IMR-90 (cell line): ENCODE results near the gene CATSPERZ. TPM values are rescaled to one million over a fixed set of nuclear protein-coding genes. Genes with fewer than 3 reads are reported as not detected.

Experiments used
- ATAC-seq: fragments of 200-7000 bp; cut with Tn5 transposase; 2 replicates; pipeline ENCODE4 v1.9.1; 2020; ENCODE audit warnings: low read depth, mild to moderate bottlenecking, moderate library complexity
- BruUV-seq: library from RNA; stranded (reverse); fragments of 400-500 nt; replicated peaks from 2 replicates; lab custom pipeline; 2021; lab: Mats Ljungman, UMichigan
- CTCF ChIA-PET: fragments of 300-600 bp; formaldehyde crosslinking; extraction: SDS; loops from one replicate; lab custom pipeline; 2021; ENCODE audit warnings: antibody characterized with exemption; lab: Yijun Ruan, JAX
- POLR2A ChIA-PET: fragments of 300-600 bp; sonication (Branson Sonifier 250); formaldehyde crosslinking; loops from one replicate; lab custom pipeline; 2022; ENCODE audit warnings: antibody characterized with exemption; ENCODE audit not compliant: unreplicated experiment; lab: Charles Lee
- DNase-seq: peaks from one replicate; pipeline ENCODE4 v3.0.0; 2013
- H2AFZ ChIP-seq: replicated peaks from 2 replicates; pipeline ENCODE3; 2013; ENCODE audit warnings: low read length, mild to moderate bottlenecking; ENCODE audit not compliant: poor library complexity
- H2AK5ac ChIP-seq: 2 replicates; pipeline ENCODE4 v1.6.1; 2013; ENCODE audit warnings: low read depth, low read length, inconsistent platforms
- H2AK9ac ChIP-seq: replicated peaks from 2 replicates; pipeline ENCODE3; 2013; ENCODE audit warnings: mild to moderate bottlenecking, low read depth, low read length, moderate library complexity; ENCODE audit not compliant: poor library complexity
- H2BK120ac ChIP-seq: 2 replicates; pipeline ENCODE4 v1.6.1; 2013; ENCODE audit warnings: low read depth, low read length, inconsistent platforms
- H2BK15ac ChIP-seq: 3 replicates; pipeline ENCODE4 v1.6.1; 2013; ENCODE audit warnings: low read depth, low read length, inconsistent platforms
- H2BK20ac ChIP-seq: 2 replicates; pipeline ENCODE4 v1.6.1; 2013; ENCODE audit warnings: low read depth, mild to moderate bottlenecking, inconsistent platforms, low read length, moderate library complexity
- H2BK5ac ChIP-seq: 2 replicates; pipeline ENCODE4 v1.6.1; 2013; ENCODE audit warnings: mild to moderate bottlenecking, low read depth, low read length, inconsistent platforms; ENCODE audit not compliant: poor library complexity, severe bottlenecking
- H3K14ac ChIP-seq: replicated peaks from 2 replicates; pipeline ENCODE4 v1.6.1; 2013; ENCODE audit warnings: low read depth, low read length, inconsistent platforms
- H3K18ac ChIP-seq: 2 replicates; pipeline ENCODE4 v1.6.1; 2013; ENCODE audit warnings: low read depth, low read length, control low read depth
- H3K23ac ChIP-seq: 2 replicates; pipeline ENCODE4 v1.6.1; 2013; ENCODE audit warnings: low read depth, low read length, inconsistent platforms
- H3K27ac ChIP-seq: 2 replicates; pipeline ENCODE4 v1.5.1; 2013; ENCODE audit warnings: mild to moderate bottlenecking, control low read depth, low read length; ENCODE audit not compliant: insufficient read depth
- H3K27me3 ChIP-seq: 2 replicates; pipeline ENCODE4 v1.6.1; 2013; ENCODE audit warnings: low read length; ENCODE audit not compliant: control insufficient read depth, insufficient read depth
- H3K36me3 ChIP-seq: 2 replicates; pipeline ENCODE4 v1.6.1; 2013; ENCODE audit warnings: low read length, mixed read lengths; ENCODE audit not compliant: control insufficient read depth, insufficient read depth
- H3K4ac ChIP-seq: 2 replicates; pipeline ENCODE4 v1.6.1; 2013; ENCODE audit warnings: low read depth, low read length, inconsistent platforms
- H3K4me1 ChIP-seq: 2 replicates; pipeline ENCODE4 v1.6.1; 2013; ENCODE audit warnings: low read length, mixed read lengths; ENCODE audit not compliant: control insufficient read depth, insufficient read depth
- H3K4me2 ChIP-seq: 2 replicates; pipeline ENCODE4 v1.6.1; 2013; ENCODE audit warnings: low read depth, mild to moderate bottlenecking, control low read depth, low read length, moderate library complexity
- H3K4me3 ChIP-seq: 2 replicates; pipeline ENCODE4 v1.5.1; 2013; ENCODE audit warnings: low read depth, mild to moderate bottlenecking, control low read depth, low read length, moderate library complexity; ENCODE audit not compliant: insufficient read depth
- H3K56ac ChIP-seq: 2 replicates; pipeline ENCODE4 v1.6.1; 2013; ENCODE audit warnings: low read length, inconsistent platforms; ENCODE audit not compliant: insufficient read depth; ENCODE audit errors: extremely low read depth
- H3K79me1 ChIP-seq, 2 experiments: 2 replicates each; pipeline ENCODE4 v1.6.1; 2013; ENCODE audit warnings: low read length in 2 of 2, inconsistent platforms in 1 of 2, low read depth in 1 of 2
- H3K9ac ChIP-seq: 2 replicates; pipeline ENCODE4 v1.6.1; 2013; ENCODE audit warnings: low read depth, low read length, control low read depth
- H3K9me1 ChIP-seq: 2 replicates; pipeline ENCODE4 v1.6.1; 2013; ENCODE audit warnings: low read length, inconsistent platforms; ENCODE audit not compliant: insufficient read depth
- H3K9me3 ChIP-seq: 2 replicates; pipeline ENCODE4 v1.6.1; 2013; ENCODE audit warnings: low read length; ENCODE audit not compliant: control insufficient read depth, insufficient read depth
- H4K20me1 ChIP-seq: 2 replicates; pipeline ENCODE4 v1.6.1; 2013; ENCODE audit warnings: low read length, inconsistent platforms; ENCODE audit not compliant: insufficient read depth
- H4K5ac ChIP-seq: 2 replicates; pipeline ENCODE4 v1.6.1; 2013; ENCODE audit warnings: mild to moderate bottlenecking, low read depth, low read length, control low read depth
- H4K8ac ChIP-seq, 2 experiments: 2 replicates each; pipeline ENCODE4 v1.6.1; 2013; ENCODE audit warnings: low read depth in 2 of 2, low read length in 2 of 2, control low read depth in 1 of 2, inconsistent platforms in 1 of 2
- H4K91ac ChIP-seq: 2 replicates; pipeline ENCODE4 v1.6.1; 2013; ENCODE audit warnings: low read depth, low read length, inconsistent platforms; ENCODE audit not compliant: insufficient read depth
- BHLHE40 ChIP-seq: fragments of 150-350 bp; IDR thresholded peaks from 2 replicates; pipeline ENCODE4 v1.6.1; 2016; ENCODE audit warnings: mild to moderate bottlenecking, low read depth, low read length
- CEBPB ChIP-seq: IDR thresholded peaks from 2 replicates; pipeline ENCODE4 v1.6.1; 2012; ENCODE audit warnings: low read depth, low read length, improper control_type of control experiment
- CHD1 ChIP-seq: IDR thresholded peaks from 2 replicates; pipeline ENCODE4 v1.6.1; 2012; ENCODE audit warnings: low read depth, low read length, improper control_type of control experiment
- CTCF ChIP-seq: conservative IDR thresholded peaks from 2 replicates; pipeline ENCODE4 v1.5.1; 2012; ENCODE audit warnings: mild to moderate bottlenecking, low read depth, low read length, improper control_type of control experiment
- MAFK ChIP-seq: IDR thresholded peaks from 2 replicates; pipeline ENCODE4 v1.6.1; 2012; ENCODE audit warnings: low read depth, low read length, improper control_type of control experiment
- MAZ ChIP-seq: IDR thresholded peaks from 2 replicates; pipeline ENCODE4 v1.6.1; 2012; ENCODE audit warnings: low read depth, mild to moderate bottlenecking, low read length, improper control_type of control experiment, moderate library complexity, borderline replicate concordance
- MXI1 ChIP-seq: IDR thresholded peaks from 2 replicates; pipeline ENCODE4 v1.6.1; 2012; ENCODE audit warnings: low read depth, mild to moderate bottlenecking, low read length, moderate library complexity, borderline replicate concordance
- NFE2L2 ChIP-seq: fragments of 150-350 bp; IDR thresholded peaks from 2 replicates; pipeline ENCODE4 v1.6.1; 2016; ENCODE audit warnings: low read depth, mild to moderate bottlenecking, low read length
- POLR2A ChIP-seq: IDR thresholded peaks from 2 replicates; pipeline ENCODE4 v1.6.1; 2012; ENCODE audit warnings: mild to moderate bottlenecking, low read depth, low read length
- RAD21 ChIP-seq: IDR thresholded peaks from 2 replicates; pipeline ENCODE4 v1.6.1; 2012; ENCODE audit warnings: low read length, improper control_type of control experiment
- RCOR1 ChIP-seq: IDR thresholded peaks from 2 replicates; pipeline ENCODE4 v1.6.1; 2012; ENCODE audit warnings: mild to moderate bottlenecking, low read length, improper control_type of control experiment; ENCODE audit not compliant: insufficient replicate concordance
- RFX5 ChIP-seq: IDR thresholded peaks from 2 replicates; pipeline ENCODE4 v1.8.0; 2012; ENCODE audit warnings: low read depth, mild to moderate bottlenecking, low read length, moderate library complexity
- USF2 ChIP-seq: fragments of 150-350 bp; IDR thresholded peaks from 2 replicates; pipeline ENCODE4 v1.6.1; 2017; ENCODE audit warnings: mild to moderate bottlenecking, antibody characterized with exemption, low read length, low read depth
- WGBS, 2 experiments: methylation state at CpG; one replicate each; pipeline versions ENCODE4 v1.1.5 to v1.1.7; 2013; ENCODE audit warnings: missing lambda C conversion rate in 2 of 2; ENCODE audit not compliant: insufficient read length in 1 of 2; ENCODE audit errors: extremely low coverage in 2 of 2; 5-methylcytosine and 5-hydroxymethylcytosine counted together
- dilution Hi-C: fragments of 300-500 bp; cut with HindIII; formaldehyde crosslinking; loops from one replicate; pipeline ENCODE4 v1.14.3; 2018; ENCODE audit warnings: low sequenced_read_pairs; ENCODE audit not compliant: unreplicated experiment
- in situ Hi-C: fragments of 300-500 bp; cut with MboI; formaldehyde crosslinking; loops from 3 replicates; pipeline ENCODE4 v1.14.3; 2019; ENCODE audit warnings: low sequenced_read_pairs, inconsistent platforms, mixed read lengths
- intact Hi-C: fragments of 100-400 bp; cut with micrococcal nuclease; formaldehyde crosslinking; loops from 2 replicates; pipeline ENCODE4 v1.10.0; 2022
- polyA plus RNA-seq, 3 experiments: library from polyadenylated mRNA; depleted of rRNA; stranded (reverse); fragments of >200 nt; gene quantifications; 2 replicates each; pipeline ENCODE4 v1.2.3, GENCODE V29; 2012; ENCODE audit warnings: low replicate concordance in 1 of 3
- total RNA-seq: library from RNA; depleted of rRNA; stranded (reverse); fragments of >200 nt; gene quantifications from 2 replicates; pipeline ENCODE4 v1.2.3, GENCODE V29; 2012

The CATSPERZ gene
- total and polyA plus RNA-seq, 2 of the 4 experiments (the other 2 are of a cell fraction) = not detected

GRCh38 chr11:64316672-64317324 lies 16.6 kb downstream of the CATSPERZ start:
- DNase-seq (no peak), ATAC-seq (no peak; the same call in 1 of the 2 replicates)
- in situ Hi-C loops = no loop called here
- ChIA-PET CTCF (interaction anchor here (0.7 to 2.3 kb wide), 4 partner anchors 15 to 72 kb away, joined by 3 to 27 read pairs (median 10); no protein-coding TSS in a partner anchor), POLR2A (interaction anchor here (1.0 kb wide), 1 partner anchor 15 kb away, joined by 3 read pairs; no protein-coding TSS in a partner anchor)
- Histone ChIP-seq H2BK5ac (peak overlapping the region; percentile 41), H3K4ac (peak overlapping the region; percentile 80), H4K8ac (peak overlapping the region; percentile 82 to 91; a peak in 3 of 4 replicates), H4K20me1 (no peaks in the 10 kb centered on the region; the same call in 1 of the 2 replicates), H3K23ac (peak overlapping the region; percentile 37; the same call in 1 of the 2 replicates), H3K27ac (peak overlapping the region; percentile 70), H4K91ac (peak overlapping the region; percentile 48), H3K79me1 (peaks cover 7 to 41% of the 10 kb centered on the region in 2 experiments), H4K5ac (peak overlapping the region; percentile 19), H3K9me3 (no peaks in the 10 kb centered on the region), H3K4me1 (peaks cover 6% of the 10 kb centered on the region), H2BK15ac (no peak overlapping the region), H2AK9ac (peak overlapping the region; percentile 98), H3K56ac (peak overlapping the region; percentile 41; the same call in 1 of the 2 replicates), H2AK5ac (peak overlapping the region; percentile 76), H3K4me2 (peak overlapping the region; percentile 95), H2AFZ (peak overlapping the region; percentile 85), H3K27me3 (no peaks in the 10 kb centered on the region), H2BK20ac (no peak overlapping the region), H3K4me3 (peak overlapping the region; percentile 67), H3K9ac (peak overlapping the region; percentile 76), H3K18ac (no peak overlapping the region), H2BK120ac (no peak overlapping the region), H3K14ac (peak overlapping the region; percentile 60; the same call in 1 of the 2 replicates), H3K36me3 (peaks cover 22% of the 10 kb centered on the region), H3K9me1 (peaks cover 11% of the 10 kb centered on the region)
- TSS peak; percentile 100 for BruUV-seq
- WGBS, 2 experiments = 0% methylated on average over 16 of the region's 32 CpGs; no CpG with 5 or more reads in 1 of the 2 experiments
- TF ChIP-seq RAD21 (0 out of 2 replicates have a peak, but pooled peaks have one; percentile 9), POLR2A (no peak), MAFK (no peak), MXI1 (no peak), RFX5 (no peak), NFE2L2 (no peak), CEBPB (no peak), CHD1 (no peak), BHLHE40 (no peak), USF2 (no peak), CTCF (0 out of 2 replicates have a peak, but pooled peaks have one; percentile 15), RCOR1 (no peak), MAZ (no peak)
- intact Hi-C loops = no loop called here
- dilution Hi-C loops = no loop called here
